HepG2 (cell line): Measurements from ENCODE around the gene KRTAP10-4. TPM values are rescaled to one million over a fixed set of nuclear protein-coding genes. Genes with fewer than 3 reads are reported as not detected.

Experiments used
- AHDC1 ChIP-seq: sonication (generic); formaldehyde crosslinking; IDR thresholded peaks from 2 replicates; pipeline ENCODE4 v1.5.1; 2020; ENCODE audit warnings: mild to moderate bottlenecking, missing genetic modification reagents, borderline replicate concordance
- AHR ChIP-seq: IDR thresholded peaks from 2 replicates; pipeline ENCODE4 v1.6.1; 2018; ENCODE audit warnings: missing genetic modification reagents, missing compliant biosample characterization
- CTCF ChIP-seq: sonication (generic); formaldehyde crosslinking; IDR thresholded peaks from 2 replicates; pipeline ENCODE4 v1.5.0; 2020; ENCODE audit warnings: mild to moderate bottlenecking, missing genetic modification reagents, moderate library complexity
- DNMT3B ChIP-seq: conservative IDR thresholded peaks from 2 replicates; pipeline ENCODE4 v1.6.1; 2016; ENCODE audit warnings: missing biosample characterization, control low read depth
- HES4 ChIP-seq: sonication (generic); formaldehyde crosslinking; IDR thresholded peaks from 2 replicates; pipeline ENCODE4 v1.9.0; 2021; ENCODE audit warnings: mild to moderate bottlenecking, missing genetic modification reagents, borderline replicate concordance
- HNF1B ChIP-seq: sonication (generic); formaldehyde crosslinking; IDR thresholded peaks from 2 replicates; pipeline ENCODE4 v1.5.1; 2020; ENCODE audit warnings: mild to moderate bottlenecking, moderate library complexity, missing genetic modification reagents
- MED13 ChIP-seq: sonication (generic); formaldehyde crosslinking; IDR thresholded peaks from 2 replicates; pipeline ENCODE4 v1.5.0; 2020; ENCODE audit warnings: missing genetic modification reagents
- MXI1 ChIP-seq: IDR thresholded peaks from 3 replicates; pipeline ENCODE4 v1.6.1; 2012; ENCODE audit warnings: low read depth, low read length, inconsistent platforms, borderline replicate concordance
- SKI ChIP-seq: fragments of 450-650 bp; IDR thresholded peaks from one replicate; pipeline ENCODE4 v1.6.1; 2018; ENCODE audit warnings: mild to moderate bottlenecking; ENCODE audit not compliant: partially characterized antibody
- SRSF4 ChIP-seq: fragments of 200-400 bp; formaldehyde crosslinking; IDR thresholded peaks from one replicate; pipeline ENCODE4 v1.6.1; 2018; ENCODE audit warnings: mild to moderate bottlenecking, low read depth, low read length, moderate library complexity; ENCODE audit not compliant: poor library complexity, severe bottlenecking
- ZNF124 ChIP-seq: sonication (generic); formaldehyde crosslinking; IDR thresholded peaks from 2 replicates; pipeline ENCODE4 v1.4.0; 2020; ENCODE audit warnings: missing genetic modification reagents
- ZNF343 ChIP-seq: sonication (generic); formaldehyde crosslinking; IDR thresholded peaks from 2 replicates; pipeline ENCODE4 v1.4.0; 2020; ENCODE audit warnings: mild to moderate bottlenecking, missing genetic modification reagents
- ZNF619 ChIP-seq: sonication (generic); formaldehyde crosslinking; IDR thresholded peaks from 2 replicates; pipeline ENCODE4 v1.4.0; 2020; ENCODE audit warnings: mild to moderate bottlenecking, missing genetic modification reagents
- ZNF629 ChIP-seq: sonication (generic); formaldehyde crosslinking; conservative IDR thresholded peaks from 2 replicates; pipeline ENCODE4 v1.5.0; 2020; ENCODE audit warnings: missing genetic modification reagents
- ZNF644 ChIP-seq: IDR thresholded peaks from 2 replicates; pipeline ENCODE4 v1.6.1; 2016; ENCODE audit warnings: low read depth
- ZSCAN29 ChIP-seq: sonication (generic); formaldehyde crosslinking; conservative IDR thresholded peaks from 2 replicates; pipeline ENCODE4 v1.4.0; 2020; ENCODE audit warnings: mild to moderate bottlenecking, missing genetic modification reagents
- ZZZ3 ChIP-seq: sonication (generic); formaldehyde crosslinking; IDR thresholded peaks from 2 replicates; pipeline ENCODE4 v1.4.0; 2020; ENCODE audit warnings: missing genetic modification reagents, mild to moderate bottlenecking, borderline replicate concordance
- polyA plus RNA-seq, 8 experiments: library from polyadenylated mRNA; depleted of rRNA in 3 of 8; stranded (reverse) in 7 of 8; unstranded in 1 of 8; fragments of >200 nt; fragmentation: Illumina TruSeq in 4 of 8; extraction: Trizol in 4 of 8; gene quantifications; 2 replicates each; pipeline versions ENCODE4 v1.2.1 to v1.2.3, GENCODE V29; 2011 to 2016; ENCODE audit warnings: low read depth in 4 of 8, missing spikeins in 1 of 8, mixed read lengths in 1 of 8; ENCODE audit not compliant: insufficient read depth in 1 of 8
- total RNA-seq, 5 experiments: library from RNA; depleted of rRNA; stranded (reverse); fragments of >200 nt; fragmentation: Illumina TruSeq; extraction: Trizol; gene quantifications; 2 replicates each; pipeline ENCODE4 v1.2.3, GENCODE V29; 2016; ENCODE audit warnings: low read depth in 1 of 5
- TF ChIP-seq, protein P1 (sequence below): sonication (generic); formaldehyde crosslinking; conservative IDR thresholded peaks from 2 replicates; pipeline ENCODE4 v1.8.0; 2022; ENCODE audit warnings: low read depth, missing genetic modification reagents

Gene KRTAP10-4
- total and polyA plus RNA-seq, 2 of the 13 experiments (the other 11 are each of a cell fraction or from before 2014, with no cell fraction given): not detected

DNA sequence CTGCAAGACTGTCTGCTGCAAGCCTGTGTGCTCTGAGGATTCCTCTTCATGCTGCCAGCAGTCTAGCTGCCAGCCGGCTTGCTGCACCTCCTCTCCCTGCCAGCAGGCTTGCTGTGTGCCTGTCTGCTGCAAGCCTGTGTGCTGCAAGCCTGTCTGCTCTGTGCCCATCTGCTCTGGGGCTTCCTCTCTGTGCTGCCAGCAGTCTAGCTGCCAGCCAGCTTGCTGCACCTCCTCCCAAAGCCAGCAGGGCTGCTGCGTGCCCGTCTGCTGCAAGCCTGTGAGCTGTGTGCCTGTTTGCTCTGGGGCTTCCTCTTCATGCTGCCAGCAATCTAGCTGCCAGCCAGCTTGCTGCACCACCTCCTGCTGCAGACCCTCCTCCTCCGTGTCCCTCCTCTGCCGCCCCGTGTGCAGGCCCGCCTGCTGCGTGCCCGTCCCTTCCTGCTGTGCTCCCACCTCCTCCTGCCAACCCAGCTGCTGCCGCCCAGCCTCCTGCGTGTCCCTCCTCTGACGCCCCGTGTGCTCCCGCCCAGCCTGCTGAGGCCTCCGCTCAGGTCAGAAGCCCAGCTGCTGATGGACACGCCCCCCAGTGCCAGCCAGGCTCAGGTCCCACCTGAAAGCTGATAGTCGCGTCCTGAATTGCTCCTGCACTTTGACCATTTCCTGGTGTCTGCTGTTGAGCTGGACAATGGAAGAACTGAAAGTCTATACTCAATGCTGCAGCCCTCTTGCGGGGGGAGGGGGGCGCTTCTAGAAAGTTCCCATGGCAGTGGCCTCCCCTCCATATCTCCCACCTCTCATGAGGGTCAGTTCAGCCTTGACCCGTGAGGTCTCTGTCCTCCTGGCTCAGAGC lies 1.2 kb downstream of the KRTAP10-4 start (continued):
- TF ChIP-seq CTCF (CRISPR knock-in tag) (peak; percentile 46; the same call in 1 of the 2 replicates), AHR (no peak), ZNF644 (peak; percentile 41; the same call in 1 of the 2 replicates), DNMT3B (no peak), ZSCAN29 (CRISPR knock-in tag) (no peak), SKI (peak; percentile 66), HES4 (no peak), ZZZ3 (CRISPR knock-in tag) (no peak), HNF1B (CRISPR knock-in tag) (peak; percentile 63), MXI1 (0 out of 3 replicates have a peak, but pooled peaks have one; percentile 58), ZNF629 (CRISPR knock-in tag) (no peak; the same call in 1 of the 2 replicates), ZNF343 (CRISPR knock-in tag) (no peak), ZNF619 (CRISPR knock-in tag) (no peak), SRSF4 (no peak), AHDC1 (CRISPR knock-in tag) (no peak), MED13 (CRISPR knock-in tag) (no peak), ZNF124 (no peak)
- TF ChIP-seq, protein P1, sequence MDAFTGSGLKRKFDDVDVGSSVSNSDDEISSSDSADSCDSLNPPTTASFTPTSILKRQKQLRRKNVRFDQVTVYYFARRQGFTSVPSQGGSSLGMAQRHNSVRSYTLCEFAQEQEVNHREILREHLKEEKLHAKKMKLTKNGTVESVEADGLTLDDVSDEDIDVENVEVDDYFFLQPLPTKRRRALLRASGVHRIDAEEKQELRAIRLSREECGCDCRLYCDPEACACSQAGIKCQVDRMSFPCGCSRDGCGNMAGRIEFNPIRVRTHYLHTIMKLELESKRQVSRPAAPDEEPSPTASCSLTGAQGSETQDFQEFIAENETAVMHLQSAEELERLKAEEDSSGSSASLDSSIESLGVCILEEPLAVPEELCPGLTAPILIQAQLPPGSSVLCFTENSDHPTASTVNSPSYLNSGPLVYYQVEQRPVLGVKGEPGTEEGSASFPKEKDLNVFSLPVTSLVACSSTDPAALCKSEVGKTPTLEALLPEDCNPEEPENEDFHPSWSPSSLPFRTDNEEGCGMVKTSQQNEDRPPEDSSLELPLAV (CRISPR knock-in tag): no peak
